ENCODE data around the gene CTBS.
"Not testable (repeated sequence)": the region's sequence is repeated elsewhere in the genome, so short reads cannot be mapped to it uniquely, and the experiment has no call there.

Gene CTBS

GRCh38 chr1:84583648-84584047 is 9.4 kb upstream of the CTBS start:
- FAIRE-seq, result no peak

GRCh38 chr1:84582802-84583587 is 8.8 kb upstream of the CTBS start:
- FAIRE-seq, result no peak

DNA sequence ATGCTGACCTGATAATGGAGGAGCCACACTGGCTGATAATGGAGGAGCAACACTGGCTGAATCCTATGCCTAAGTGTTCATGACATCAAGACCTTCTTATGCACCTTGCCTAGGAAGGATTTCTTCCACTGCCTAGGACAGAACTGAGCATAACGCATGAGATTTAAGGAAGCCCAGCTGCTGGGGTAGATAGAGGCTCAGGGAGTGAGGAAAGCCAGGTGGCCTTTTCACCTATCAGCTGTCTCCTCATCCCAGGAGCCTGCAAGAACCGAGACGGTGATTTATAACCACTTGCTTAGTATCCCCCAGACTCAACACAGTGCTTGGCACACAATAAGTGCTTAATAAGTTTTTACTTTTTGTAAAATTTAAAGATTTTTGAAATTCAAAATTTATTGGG is 7.4 kb upstream of the CTBS start:
- FAIRE-seq, result no peak

DNA sequence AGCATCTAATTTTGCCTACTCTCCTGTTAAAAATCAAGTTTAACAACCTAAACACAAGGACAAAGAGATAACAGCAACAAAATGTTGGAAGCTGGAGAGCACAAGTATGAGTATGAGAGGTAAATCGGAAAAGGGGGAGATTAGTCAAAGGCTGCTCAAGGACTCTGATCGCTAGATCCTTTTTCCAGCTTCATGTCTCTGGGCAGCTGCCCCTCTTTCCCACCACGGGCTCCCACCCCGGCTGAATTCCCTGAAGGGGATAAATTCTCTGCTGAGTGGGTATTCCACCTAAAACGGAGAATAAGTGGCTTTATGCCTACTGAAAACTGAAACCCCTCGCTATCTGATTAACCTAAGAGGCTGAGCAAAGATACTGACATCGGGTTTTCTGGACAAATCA is 696 bp upstream of the CTBS start:
- no peak for FAIRE-seq

DNA sequence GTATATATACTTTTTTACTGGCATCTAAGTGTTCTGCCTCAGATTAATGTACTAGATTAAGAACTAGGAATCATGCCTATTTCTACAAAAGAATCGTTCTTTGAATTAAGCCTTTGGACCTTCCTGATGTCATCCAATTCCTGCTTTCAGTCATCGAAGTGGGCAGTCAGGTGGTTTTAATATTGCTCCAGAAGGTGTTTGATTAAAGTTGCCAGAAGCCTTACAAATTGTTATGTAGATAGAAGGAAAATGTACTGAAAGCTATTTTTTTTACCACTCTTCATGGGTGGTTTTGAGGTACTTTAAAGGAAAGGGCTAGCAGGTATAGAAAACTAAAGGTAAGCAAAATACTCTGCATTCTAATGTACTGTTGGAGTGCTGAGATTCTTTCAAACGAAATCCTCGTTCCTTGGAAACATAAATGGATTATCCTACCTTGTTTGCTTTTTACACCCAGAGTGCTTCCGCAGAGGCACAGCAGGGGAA is 716 bp downstream of the CTBS start:
- no peak for FAIRE-seq

- no peak for FAIRE-seq
Measured at GRCh38 chr1:84571150-84571535, 3.1 kb downstream of the CTBS start.

DNA sequence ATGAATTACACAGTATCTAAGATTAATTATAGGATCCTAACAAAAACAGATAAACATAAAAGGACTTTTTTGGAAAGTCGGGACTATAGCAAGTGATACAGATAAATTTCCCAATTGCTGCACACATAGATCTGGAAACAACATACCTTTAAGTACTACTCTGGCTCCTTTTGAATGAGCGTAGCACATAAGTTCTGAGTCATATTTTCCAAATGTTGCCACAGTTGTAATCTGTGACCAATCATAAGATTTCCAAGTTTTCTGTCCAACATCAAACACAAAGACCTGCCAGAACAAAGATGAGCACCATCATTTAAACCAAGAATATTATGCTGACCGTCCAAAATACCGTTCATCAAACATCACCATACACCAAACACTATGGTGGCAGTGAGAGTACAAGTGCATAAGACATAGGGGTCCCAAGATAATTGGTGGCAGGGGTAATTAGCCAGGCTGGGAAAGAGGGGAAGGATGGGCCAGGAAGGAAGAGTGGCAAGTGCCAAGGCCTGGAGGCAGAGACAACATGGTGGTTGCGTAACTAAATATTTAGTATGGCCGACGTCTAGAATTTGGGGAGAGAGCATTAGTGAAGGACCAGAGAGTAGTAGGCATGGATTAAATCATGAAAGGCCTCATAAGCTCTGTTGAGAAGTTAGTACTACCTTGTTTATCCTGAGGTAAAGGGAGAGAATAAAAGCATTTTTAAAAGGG is 3.6 kb downstream of the CTBS start:
- no peak for FAIRE-seq

DNA sequence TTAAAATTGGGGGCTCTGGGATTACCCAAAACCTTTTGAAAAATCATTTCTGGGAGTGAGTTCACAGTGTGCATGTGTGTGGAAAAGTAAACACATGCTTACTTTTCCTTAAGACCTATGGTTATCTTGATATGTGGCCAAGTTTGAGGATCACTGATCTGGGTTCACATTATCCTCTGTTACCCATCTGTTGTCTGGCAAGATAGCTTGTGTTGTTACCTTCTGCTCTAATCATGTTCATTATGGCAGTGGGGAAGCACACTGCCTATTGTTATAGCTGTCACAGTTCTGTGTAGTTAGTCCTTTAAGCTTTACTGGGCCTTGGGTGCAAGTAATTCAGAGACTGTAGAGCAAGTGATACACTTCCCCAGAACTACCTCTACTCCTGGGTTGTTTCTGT is 5.0 kb downstream of the CTBS start:
- FAIRE-seq, result no peak

DNA sequence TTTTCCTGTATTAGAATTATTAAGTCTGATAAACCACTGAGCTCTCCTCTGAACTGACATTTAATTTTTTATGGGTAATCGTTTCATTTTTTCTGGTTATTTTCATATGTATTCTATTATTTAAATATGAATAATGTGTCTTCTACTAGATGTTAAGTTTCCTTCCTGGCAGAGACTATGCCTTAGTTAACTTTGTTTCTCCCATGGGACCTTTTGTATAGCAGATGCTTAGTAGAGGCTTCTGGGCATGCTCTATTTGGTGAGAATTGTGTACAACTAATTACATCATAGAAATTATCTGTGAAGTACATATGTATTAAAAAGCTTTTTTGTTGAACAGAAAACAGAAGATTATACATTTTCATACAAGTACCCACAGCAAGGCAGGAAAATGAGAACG is 23.4 kb downstream of the CTBS start:
- FAIRE-seq, result no peak

DNA sequence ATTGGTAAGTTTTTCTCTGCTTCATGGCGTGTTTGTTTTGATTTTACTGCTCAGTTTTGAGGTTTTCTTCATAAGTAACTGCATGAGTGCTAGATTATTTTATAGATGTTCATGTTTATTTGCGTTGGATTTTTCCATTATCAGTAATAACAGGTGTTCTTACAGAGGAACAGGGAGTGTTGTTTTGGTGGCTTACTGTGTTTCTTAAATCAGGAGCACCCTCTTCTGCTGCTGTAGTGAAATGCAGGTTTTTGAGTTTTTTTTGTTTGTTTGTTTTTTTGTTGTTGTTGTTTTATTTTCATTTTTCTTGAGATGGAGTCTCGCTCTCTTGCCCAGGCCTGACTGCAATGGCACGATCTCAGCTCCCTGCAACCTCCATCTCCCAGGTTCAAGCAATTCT is 32.6 kb downstream of the CTBS start:
- no peak for FAIRE-seq

GRCh38 chr1:84540759-84541158 is 33.5 kb downstream of the CTBS start:
- peak; percentile 87 for FAIRE-seq

GRCh38 chr1:84539972-84540371 is 34.3 kb downstream of the CTBS start:
- peak; percentile 99 for FAIRE-seq

DNA sequence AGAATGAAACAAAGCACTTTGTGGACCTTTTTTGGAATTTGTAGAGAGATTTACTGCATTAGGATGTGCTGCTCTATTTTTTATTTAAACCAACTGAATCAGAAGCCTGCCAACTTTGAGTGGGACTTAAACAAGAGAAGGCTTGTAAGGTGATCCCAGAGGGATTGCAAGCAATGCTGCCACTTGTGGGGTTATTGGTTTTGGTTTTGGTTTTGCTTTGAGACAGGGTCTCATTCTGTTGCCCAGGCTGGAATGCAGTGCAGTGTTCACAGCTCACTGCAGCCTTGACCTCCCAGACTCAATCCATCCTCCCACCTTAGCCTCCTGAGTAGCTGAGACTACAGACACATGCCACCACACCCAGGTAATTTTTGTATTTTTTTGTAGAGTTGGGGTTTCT is 35.6 kb downstream of the CTBS start:
- no peak for FAIRE-seq

DNA sequence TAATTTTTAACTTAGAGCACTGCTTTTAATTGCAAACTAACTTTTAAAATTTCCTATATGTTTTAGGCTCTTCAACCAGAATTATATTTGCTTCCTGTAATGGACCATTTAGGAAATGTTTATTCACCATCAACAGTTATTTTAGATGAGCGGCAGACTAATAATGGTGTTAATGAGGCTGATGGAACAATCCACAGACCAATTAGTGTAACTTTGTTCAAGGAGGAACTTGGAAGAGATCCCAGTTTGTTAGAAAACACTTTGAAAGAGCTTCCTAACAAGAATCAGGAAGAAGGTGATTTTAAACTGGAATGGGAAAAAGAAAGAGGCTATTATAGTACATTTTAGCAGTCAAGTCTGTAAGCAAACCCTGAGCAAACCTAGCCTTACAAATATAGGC is 48.5 kb downstream of the CTBS start:
- FAIRE-seq, result peak; percentile 95

DNA sequence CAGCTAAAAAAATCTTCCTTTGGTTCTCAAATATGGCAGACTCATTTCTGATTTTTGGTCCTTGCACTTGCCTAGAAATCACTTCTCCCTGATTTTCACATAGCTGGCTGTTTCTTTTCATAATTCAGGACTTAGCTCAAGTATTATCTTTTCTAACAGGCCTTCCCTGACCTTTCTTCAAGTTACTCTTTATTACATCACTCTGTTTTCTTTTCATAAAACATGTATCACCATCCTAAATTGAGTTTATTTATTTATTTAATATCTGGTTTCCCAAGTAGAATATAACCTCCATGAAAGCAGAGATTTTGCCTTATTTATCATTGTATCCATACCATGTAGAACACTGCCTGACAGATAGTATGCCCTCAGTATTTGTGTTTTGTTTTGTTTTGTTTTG is 49.6 kb downstream of the CTBS start:
- FAIRE-seq, result no peak

- FAIRE-seq, result no peak
Measured at GRCh38 chr1:84510668-84511067, 63.6 kb downstream of the CTBS start.

- FAIRE-seq, result no peak
Measured at GRCh38 chr1:84510165-84510564, 64.1 kb downstream of the CTBS start.

GRCh38 chr1:84509029-84509428 is 65.2 kb downstream of the CTBS start:
- FAIRE-seq, result no peak

- FAIRE-seq, result no peak
Measured at GRCh38 chr1:84508510-84508909, 65.7 kb downstream of the CTBS start.

DNA sequence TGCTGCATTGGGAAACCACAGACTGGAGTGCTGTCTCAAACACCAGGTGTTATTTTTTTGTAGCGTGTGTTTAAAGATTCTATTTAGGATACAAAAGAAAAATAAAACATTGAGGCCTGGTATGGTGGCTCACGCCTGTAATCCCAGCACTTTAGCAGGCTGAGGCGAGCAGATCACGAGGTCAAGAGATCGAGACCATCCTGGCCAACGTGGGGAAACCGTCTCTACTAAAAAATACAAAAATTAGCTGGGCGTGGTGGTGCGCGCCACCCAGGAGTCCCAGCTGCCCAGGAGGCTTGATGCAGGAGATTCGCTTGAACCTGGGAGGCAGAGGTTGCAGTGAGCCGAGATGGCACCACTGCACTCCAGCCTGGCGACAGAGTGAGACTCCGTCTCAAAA is 66.4 kb downstream of the CTBS start:
- not testable (repeated sequence) for FAIRE-seq

GRCh38 chr1:84506729-84507453 is 67.3 kb downstream of the CTBS start:
- FAIRE-seq, result no peak

- FAIRE-seq, result no peak
Measured at GRCh38 chr1:84506002-84506728, 68.1 kb downstream of the CTBS start, which contains the start of the genes GNG5 and SPATA1. GNG5 (minus strand) TSS chr1:84506581; CDS start chr1:84506091, 490 bp downstream. SPATA1 (plus strand) TSS chr1:84506386; CDS start chr1:84516360, 9,974 bp downstream.

DNA sequence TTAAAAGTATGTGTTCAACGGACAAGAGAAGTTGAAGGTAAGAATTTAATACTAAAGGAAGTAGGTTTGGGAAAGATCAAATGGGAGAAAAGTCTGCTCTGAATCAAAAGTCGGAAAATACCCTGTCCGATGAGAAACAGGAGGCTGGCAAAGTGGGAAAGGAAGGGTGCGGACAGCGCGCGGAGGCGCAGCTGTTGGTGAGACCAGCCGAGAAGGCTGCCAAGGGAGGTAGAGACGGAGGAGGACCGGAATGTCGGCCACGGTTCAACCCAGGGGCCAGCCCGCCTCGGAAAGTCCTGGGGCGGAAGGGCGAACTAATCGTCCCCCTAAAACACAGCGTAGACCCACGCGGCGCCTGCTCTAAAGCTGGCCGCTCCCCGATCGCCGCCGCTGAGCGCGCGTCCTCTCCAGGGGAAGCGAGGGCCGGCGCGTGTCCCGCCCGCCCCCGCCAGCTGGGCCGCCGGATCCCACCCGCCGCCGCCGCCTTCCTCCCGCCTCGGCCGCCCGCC is 68.7 kb downstream of the CTBS start:
- FAIRE-seq, result no peak
